Astrocyte of the hippocampus (primary cell): Measurements from ENCODE around the gene COLEC12.
A peak's percentile ranks its signal among the peaks of the same experiment; 100 is the strongest.
"Not testable (repeated sequence)": the region's sequence is repeated elsewhere in the genome, so short reads cannot be mapped to it uniquely, and the experiment has no call there.

Experiments used
- DNase-seq: peaks from one replicate; pipeline ENCODE4 v3.0.0; 2011; ENCODE audit warnings: low read depth, low spot score

Gene COLEC12

GRCh38 chr18:326846-327245 is 173.7 kb downstream of the COLEC12 start:
- DNase-seq, result no peak

- peak; percentile 16 for DNase-seq
Observed at GRCh38 chr18:323253-323622, 177.3 kb downstream of the COLEC12 start.

- DNase-seq, result no peak
Observed at GRCh38 chr18:321865-322467, 178.5 kb downstream of the COLEC12 start.

- DNase-seq, result no peak
Observed at GRCh38 chr18:320155-320554, 180.3 kb downstream of the COLEC12 start.

DNA sequence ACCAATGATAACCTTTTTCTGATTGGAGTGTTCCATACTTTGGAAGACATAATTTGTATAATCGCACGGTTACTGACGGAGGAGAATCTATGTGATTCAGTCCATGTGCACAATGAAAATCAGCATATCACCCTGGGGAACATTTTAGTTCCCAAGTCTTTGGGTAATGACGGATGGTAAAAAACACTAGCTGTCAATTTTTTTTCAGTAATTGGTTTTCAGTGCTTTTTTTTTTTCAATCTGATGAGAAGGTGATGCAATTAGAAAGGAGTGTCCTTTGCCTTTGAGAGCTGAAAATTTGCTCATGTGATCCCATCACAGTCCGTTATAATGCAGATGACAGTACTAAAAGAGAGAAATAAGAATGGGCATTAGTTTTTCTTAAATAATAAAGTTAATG is 180.8 kb downstream of the COLEC12 start:
- no peak for DNase-seq

DNA sequence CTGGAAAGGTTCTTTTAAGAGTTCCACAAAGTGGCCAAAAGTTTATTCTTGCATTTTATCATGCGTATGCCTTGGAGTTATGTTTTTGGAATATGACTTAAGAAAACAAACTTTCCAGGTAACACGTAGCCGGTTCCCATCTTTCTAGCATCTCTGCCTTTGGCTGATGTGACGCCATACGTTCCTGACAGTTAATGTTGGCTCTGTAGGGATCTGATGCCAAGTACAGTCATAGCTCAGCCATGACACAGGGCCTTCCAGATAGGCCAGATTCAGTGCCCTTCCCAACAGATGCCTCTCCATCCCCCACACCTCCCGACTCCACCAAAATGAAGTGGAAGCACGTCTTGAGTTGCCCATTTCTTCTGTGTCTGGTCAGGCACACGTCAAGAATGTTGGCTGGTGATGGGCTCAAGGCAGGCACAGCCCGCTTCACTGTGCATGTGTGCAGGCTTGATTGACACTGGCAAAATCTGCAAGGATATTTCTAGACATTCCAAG is 181.7 kb downstream of the COLEC12 start:
- no peak for DNase-seq

- DNase-seq, result no peak
Observed at GRCh38 chr18:317618-318017, 182.9 kb downstream of the COLEC12 start.

GRCh38 chr18:316393-316792 is 184.1 kb downstream of the COLEC12 start:
- DNase-seq, result no peak

DNA sequence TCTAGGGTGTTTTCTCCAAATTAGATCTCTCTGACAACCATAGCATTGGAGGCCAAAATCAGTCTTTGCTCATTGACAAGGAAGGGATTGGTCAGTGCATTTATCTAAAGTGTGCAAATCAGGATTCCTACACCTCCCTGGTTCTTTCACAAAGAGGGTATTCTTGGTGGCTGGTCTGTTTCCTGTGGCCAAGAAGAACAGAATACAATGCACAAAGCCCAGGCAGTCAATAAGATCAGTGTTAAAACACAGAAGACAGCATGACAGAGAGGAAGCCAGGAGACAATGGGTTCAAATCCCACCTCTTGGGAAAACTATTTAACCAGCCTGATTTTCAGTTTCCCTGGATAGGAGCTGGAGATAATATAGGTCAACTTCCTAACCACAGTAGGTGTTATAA is 186.6 kb downstream of the COLEC12 start:
- DNase-seq, result no peak

DNA sequence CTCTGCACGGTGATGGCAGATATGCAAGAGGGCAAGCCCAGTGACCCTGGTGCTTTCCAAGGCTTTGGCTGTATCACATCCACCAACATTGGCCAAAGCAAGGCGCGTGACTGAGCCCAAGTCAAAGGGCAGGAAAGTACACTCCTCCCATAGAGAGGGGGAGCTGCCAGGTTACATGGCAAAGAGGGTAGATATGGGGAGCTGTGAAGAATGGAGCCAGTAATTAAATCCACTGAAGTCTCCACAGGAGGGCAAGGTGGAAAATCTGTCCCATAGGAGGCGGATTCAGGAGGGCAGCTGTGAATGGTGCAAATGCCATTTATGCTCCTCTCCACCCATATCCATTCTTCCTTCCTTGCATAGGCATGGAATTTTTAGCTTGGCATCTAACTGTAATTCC is 188.1 kb downstream of the COLEC12 start:
- DNase-seq, result no peak

DNA sequence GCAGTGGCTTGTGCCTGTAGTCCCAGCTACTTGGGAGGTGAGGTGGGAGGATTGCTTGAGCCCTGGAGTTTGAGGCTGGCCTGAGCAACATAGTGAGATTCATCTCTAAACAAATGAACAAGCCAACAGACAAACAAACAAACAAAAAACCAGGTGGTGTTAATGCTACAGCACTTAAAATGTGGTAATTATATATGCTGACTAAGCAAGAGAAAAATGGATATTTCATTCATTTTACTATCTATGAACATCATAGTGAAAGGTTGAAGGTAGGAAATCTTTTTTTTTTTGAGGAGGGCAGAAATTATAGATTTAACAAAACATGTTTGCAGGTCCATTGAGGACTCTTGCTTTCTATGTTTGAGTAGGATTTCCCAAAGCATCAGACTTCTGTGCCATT is 190.5 kb downstream of the COLEC12 start:
- no peak for DNase-seq

DNA sequence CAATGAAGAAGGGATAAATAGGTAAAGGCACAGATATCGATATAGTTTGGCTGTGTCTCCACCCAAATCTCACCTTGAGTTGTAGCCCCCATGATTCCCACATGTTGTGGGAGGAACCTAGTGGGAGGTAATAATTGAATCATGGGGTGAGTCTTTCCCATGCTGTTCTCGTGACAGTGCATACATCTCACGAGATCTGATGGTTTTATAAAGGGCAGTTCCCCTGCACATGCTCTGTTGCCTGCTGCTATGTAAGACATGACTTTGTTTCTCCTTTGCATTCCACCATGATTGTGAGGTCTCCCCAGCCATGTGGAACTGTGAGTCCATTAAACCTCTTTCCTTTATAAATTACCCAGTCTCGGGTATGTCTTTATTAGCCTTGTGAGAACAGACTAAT is 192.4 kb downstream of the COLEC12 start:
- not testable (repeated sequence) for DNase-seq

GRCh38 chr18:306608-307255 is 193.8 kb downstream of the COLEC12 start:
- DNase-seq, result no peak

- DNase-seq, result peak; percentile 28
Observed at GRCh38 chr18:305003-305501, 195.4 kb downstream of the COLEC12 start.

DNA sequence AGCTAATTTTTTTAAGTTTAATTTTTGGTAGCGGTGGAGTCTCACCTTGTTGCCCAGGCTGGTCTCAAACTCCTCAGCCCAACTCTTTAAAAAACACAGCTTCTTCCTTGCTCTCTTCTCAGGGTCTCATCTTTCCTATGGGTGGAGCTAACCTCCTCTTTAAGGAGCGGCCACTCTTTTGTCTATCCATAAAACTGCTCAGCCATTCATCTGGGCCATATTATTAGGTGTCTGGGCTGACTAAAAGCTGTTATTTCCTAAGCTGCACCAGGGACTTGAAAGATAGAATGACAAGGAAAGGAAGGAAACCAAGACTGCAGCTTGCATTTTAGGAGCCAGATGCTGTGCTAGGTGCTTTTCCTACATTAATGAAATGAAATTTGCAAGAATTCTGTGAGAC is 196.9 kb downstream of the COLEC12 start:
- DNase-seq, result no peak

- DNase-seq, result no peak
Observed at GRCh38 chr18:303011-303410, 197.5 kb downstream of the COLEC12 start.

GRCh38 chr18:302097-302496 is 198.4 kb downstream of the COLEC12 start:
- no peak for DNase-seq

GRCh38 chr18:297936-298335 is 202.6 kb downstream of the COLEC12 start:
- peak; percentile 28 for DNase-seq

DNA sequence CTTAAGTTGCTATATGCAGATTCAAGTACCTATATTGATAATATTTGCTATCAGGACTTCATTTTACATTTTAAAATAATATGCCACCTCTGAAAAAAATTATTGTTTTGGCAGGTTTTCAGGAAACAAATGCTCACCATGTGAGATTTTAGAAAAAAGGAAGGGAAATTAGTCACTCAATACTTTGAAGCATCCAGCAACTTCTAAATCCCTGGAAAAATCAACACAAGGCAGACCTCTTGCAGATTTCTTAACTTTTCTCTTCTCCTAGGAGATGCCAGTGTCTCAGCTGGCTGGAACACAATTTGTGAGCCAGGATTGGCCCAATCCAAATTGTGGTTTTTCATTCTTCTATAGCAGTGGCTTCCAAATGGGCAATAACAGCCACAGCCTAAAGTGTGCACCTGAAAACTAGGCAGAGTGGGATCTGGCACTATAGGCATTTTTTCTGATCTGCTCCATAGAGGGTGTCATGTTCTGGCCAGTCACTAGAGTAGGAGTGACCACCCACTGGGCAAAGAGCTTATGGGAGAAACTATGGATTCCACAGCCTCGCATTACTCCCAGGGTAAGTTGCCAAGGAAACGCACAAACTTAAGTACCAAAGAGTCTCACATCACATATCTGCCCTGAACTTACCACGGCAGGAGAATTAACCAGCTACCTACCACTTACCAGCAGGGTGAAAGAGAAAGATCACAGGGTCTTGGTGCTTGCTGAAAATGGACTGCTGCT is 204.6 kb downstream of the COLEC12 start:
- DNase-seq, result peak; percentile 23

DNA sequence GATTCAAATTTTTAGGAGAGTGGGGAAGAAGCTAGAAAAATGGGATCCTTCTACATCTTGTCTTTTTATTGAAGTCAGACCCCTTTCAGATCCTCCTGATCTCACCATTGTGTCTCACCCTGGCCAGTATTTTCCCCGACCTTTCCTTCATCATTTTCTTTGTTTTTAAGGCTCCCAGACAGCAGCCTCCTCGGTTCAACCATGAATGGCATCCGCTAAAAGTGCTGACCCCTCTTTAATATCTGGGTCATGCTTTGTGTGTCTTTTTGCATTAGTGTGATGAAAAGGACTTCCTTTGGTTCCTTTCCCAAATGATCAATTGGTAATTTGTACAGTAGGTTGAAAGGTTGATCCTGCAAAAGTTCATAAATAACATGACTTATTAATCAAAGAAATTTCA is 205.9 kb downstream of the COLEC12 start:
- no peak for DNase-seq

- no peak for DNase-seq
Observed at GRCh38 chr18:293536-293935, 207.0 kb downstream of the COLEC12 start.

DNA sequence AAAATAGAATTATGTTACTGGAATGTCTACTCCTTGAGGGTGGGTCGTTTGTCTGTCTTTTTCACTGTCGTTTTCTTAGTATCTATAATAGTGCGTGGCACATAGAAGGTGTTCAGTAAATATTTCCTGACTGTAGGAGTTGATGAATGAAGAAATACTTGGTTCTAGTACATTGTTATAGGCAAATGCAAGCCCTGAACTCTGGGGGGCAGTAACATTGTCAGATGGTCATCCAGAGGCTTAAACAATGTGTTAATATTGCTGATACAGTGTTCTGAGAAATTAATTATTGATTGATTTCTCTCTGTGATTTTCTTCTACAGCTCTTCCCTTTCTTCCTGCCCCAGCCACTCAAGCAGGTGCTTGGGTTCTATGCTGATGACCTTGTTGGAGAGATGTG is 208.2 kb downstream of the COLEC12 start:
- no peak for DNase-seq

GRCh38 chr18:289970-290369 is 210.5 kb downstream of the COLEC12 start:
- not testable (repeated sequence) for DNase-seq
